Nucleus accumbens (tissue), 56 donors: ENCODE results near the gene PDE6B.
"Not testable (repeated sequence)": the region's sequence is repeated elsewhere in the genome, so short reads cannot be mapped to it uniquely, and the experiment has no call there.

ENCODE experiments used
- DNase-seq, 56 donors: peaks; one replicate each; lab custom pipeline; 2025; lab: John Stamatoyannopoulos, UW

The PDE6B gene

DNA sequence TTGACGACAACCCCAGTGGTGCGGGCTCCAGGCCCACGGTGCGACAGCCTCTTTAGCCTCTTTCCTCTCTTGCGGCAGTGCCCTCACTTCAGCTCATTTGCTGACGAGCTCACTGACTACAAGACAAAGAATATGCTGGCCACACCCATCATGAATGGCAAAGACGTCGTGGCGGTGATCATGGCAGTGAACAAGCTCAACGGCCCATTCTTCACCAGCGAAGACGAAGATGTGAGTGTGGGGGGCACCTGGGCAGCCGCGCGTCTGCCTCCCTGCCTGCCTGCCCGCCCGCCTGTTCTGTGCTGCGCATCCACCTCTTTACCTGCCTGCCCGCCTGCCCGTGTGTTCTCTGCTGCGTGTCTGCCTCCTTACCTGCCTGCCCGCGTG is 9.2 kb downstream of the PDE6B start:
- DNase-seq: no peak

DNA sequence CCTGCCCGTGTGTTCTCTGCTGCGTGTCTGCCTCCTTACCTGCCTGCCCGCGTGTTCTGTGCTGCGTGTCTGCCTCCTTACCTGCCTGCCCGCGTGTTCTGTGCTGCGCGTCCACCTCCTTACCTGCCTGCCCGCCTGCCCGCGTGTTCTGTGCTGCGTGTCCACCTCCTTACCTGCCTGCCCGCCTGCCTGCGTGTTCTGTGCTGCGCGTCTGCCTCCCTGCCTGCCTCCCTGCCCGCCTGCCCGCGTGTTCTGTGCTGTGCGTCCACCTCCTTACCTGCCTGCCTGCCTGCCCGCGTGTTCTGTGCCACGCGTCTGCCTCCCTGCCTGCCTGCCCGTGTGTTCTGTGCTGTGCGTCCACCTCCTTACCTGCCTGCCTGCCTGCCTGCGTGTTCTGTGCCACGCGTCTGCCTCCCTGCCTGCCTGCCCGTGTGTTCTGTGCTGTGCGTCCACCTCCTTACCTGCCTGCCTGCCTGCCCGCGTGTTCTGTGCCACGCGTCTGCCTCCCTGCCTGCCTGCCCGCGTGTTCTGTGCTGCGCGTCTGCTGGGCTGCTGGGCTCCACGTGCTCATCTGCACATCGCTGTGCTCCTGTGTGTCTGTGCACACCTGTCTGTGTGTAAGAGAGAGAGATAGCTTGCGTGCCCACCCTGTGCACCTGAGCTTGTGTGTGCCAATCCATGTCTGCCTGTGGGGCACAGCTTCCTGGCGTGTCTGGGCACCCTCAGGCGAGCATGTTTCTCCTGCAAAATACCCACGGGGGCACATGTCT is 9.9 kb downstream of the PDE6B start:
- not testable (repeated sequence) for DNase-seq

GRCh38 chr4:635851-636627 is 10.7 kb downstream of the PDE6B start:
- no peak for DNase-seq

GRCh38 chr4:636628-637159 is 11.3 kb downstream of the PDE6B start:
- no peak for DNase-seq

- DNase-seq: peak in 5 of 56 donors; percentile 19 to 59 (median 40)
Observed at GRCh38 chr4:637536-638280, 12.3 kb downstream of the PDE6B start.

- not testable (repeated sequence) for DNase-seq
Observed at GRCh38 chr4:642366-642765, 17.0 kb downstream of the PDE6B start.

DNA sequence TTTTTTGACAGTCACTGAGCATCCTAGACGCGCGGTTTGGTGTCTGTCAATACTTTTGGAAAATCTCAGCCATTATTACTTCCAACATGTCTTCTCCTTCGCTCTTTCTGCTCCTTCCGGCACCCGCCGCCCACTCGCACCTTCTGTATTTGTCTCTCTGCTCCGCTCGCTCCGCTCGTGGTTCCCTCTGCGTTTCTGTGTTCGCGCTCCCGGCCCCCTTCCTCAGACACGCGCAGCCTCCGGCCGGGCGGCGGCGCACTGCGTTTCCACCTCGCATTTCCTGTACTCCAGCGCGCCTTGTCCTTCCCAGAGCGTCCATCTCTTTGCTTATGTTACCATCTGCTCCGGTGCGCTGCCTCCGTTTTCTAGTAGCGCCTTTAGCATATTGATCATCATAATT is 21.1 kb downstream of the PDE6B start:
- peak in 3 of 56 donors; percentile 20 to 76 (median 71) for DNase-seq

DNA sequence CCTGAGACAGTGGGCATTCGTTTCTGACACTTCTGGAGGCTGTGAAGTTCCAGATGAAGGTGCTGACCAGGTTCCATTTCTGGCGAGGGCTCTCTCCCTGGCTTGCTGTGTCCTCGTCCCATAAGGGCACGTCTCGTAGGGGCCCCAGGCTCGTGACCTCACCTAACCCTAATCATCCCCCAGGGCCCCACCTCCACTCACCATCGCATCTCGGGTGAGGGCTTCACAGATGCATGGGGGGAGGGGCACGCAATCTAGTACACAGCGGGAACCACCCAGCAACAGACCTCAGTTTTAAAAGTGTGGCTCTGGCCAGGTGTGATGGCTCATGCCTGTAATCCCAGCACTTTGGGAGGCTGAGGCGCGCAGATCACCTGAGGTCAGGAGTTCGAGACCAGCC is 22.1 kb downstream of the PDE6B start:
- DNase-seq: no peak

- no peak for DNase-seq
Observed at GRCh38 chr4:648579-649292, 23.4 kb downstream of the PDE6B start.

DNA sequence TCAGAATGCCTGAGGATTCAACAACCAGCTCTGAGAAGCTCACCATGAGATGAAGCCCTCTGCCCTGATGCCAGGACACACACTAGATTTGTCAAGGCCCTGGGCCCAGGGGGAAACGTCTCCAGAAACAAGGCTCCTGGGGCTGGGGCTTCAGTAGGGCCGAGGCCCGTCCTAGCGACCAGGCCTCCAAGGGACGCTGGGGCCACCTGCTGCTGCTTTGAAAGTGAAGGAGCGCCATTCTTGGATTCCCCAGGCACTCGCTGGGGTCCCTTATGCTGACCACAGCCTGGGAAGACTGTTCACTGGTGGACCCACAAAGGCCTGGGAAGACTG is 23.9 kb downstream of the PDE6B start:
- DNase-seq: no peak

DNA sequence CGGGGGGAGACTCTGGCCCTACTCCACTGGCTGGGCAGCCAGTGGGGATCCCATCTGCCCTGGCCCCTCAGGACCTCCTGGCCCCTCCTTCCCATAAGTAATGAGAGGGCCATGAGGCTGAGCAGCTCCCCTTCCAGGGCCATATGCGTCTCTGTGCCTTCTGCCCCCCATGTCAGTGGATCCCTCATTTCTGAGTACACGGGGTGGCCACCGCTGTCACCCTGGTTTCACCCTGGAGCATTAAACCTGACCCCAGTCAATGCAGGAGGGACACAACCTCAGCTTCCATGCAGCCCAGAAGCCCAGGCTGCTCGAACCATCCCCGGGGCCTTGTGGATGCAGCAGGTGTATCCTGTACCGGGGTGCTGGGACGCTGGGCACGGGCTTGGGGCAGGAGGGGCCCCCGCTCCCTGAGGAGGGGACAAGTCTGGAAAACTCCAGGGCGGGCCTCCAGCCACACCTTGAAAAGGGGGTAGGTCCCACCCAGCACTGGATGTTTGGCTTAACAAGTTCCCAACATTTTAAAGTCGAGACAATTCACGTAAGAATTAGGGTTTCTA is 24.5 kb downstream of the PDE6B start:
- no peak for DNase-seq

GRCh38 chr4:650461-650860 is 25.1 kb downstream of the PDE6B start:
- DNase-seq: no peak

DNA sequence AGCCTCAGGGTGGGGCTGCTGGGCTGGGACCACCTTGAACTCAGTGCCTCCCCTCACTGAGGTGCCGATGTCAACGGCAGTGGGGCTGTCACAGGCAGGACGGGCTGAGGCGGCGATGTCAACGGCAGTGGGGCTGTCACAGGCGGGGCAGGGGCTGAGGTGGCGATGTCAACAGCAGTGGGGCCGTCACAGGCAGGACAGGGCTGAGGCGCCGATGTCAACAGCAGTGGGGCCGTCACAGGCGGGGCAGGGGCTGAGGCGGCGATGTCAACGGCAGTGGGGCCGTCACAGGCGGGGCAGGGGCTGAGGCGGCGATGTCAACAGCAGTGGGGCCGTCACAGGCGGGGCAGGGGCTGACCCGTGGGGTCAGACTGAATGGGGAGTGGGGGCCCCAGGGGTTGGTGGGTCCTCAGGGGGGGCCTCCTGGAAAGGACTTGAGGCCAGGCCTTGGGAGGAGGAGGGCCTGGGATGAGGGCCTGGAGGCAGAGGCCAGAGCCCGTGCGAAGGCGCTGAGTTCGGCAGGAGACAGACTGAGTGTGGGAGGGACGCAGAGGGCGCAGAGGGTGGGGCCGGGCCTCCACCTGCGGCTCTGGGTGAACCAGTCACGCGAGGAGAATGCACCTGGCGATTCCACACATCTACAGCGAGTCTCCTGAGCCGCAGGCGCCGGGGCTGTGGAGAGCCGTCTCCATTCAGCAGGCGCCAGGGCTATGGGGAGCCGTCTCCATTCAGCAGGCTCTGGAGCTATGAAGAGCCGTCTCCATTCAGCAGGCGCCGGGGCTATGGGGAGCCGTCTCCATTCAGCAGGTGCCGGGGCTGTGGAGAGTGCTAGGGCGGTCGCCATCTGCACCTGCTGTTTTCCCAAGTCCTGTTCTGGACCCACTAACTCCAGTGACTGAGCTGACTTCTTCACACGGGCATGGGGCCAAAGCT is 25.8 kb downstream of the PDE6B start:
- peak in 47 of 56 donors; percentile 24 to 89 (median 77) for DNase-seq

DNA sequence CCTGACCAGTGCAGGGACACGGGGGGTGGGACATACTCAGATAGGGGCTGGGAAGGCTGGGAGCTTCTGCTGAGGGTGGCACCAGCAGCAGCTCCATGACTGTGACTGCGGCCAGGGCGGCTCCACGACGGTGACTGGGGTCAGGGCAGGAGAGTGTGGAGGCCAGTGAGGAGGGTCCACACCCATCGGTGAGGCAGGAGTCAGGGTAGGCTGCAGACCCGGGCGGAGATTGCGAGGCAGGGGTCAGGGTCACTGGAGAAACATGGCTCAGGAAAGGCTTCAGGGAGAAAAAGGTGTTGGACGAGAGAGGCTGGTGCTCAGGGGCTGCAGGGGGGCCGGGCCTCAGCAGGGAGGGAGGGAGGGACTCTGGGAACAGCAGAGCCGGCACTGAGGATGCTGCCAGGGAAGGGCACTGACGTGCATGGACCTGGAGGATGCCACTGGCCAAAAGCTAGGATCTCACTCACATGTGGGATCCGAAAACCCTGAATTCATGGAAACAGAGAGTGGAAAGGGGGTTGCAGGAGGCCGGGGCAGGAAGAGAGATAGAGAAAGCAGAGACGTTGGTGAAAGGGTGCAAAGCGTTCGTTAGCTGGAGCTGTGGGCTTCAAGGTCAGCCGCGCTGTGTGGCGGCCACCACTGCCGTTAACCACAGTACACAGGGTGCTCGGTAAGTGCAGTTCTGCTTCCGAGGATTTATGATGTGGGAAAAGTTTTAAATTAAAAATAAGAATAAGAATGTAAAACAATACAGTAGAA is 26.7 kb downstream of the PDE6B start:
- peak in 8 of 56 donors; percentile 47 to 82 (median 62) for DNase-seq

- DNase-seq: peak in 16 of 56 donors; percentile 14 to 55 (median 38)
Observed at GRCh38 chr4:653080-653821, 27.9 kb downstream of the PDE6B start.

- DNase-seq: no peak
Observed at GRCh38 chr4:653831-654502, 28.6 kb downstream of the PDE6B start.

GRCh38 chr4:654503-654845 is 29.1 kb downstream of the PDE6B start:
- DNase-seq: no peak
